Measurements from ENCODE around the gene ASXL3.

DNA sequence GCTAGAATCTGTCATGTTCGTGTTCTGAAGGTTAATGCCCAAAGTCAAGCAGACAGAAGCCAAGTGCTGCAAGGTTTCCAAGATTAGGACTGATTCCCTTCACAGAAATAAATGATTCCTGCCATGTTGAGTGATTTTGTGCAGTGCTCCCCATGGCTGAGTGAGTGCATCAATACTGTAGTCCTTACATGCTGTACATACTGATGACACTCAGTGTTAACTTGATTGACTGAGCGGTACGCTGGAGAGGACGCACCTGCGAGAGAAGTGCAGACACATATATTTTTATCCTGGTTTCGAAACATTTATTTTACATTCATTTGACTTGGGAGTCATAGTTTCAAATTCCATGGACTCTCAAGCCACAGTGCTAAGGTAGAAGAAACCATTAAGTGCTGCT is 92.0 kb downstream of the ASXL3 start:
- TF ChIP-seq, protein P1, sequence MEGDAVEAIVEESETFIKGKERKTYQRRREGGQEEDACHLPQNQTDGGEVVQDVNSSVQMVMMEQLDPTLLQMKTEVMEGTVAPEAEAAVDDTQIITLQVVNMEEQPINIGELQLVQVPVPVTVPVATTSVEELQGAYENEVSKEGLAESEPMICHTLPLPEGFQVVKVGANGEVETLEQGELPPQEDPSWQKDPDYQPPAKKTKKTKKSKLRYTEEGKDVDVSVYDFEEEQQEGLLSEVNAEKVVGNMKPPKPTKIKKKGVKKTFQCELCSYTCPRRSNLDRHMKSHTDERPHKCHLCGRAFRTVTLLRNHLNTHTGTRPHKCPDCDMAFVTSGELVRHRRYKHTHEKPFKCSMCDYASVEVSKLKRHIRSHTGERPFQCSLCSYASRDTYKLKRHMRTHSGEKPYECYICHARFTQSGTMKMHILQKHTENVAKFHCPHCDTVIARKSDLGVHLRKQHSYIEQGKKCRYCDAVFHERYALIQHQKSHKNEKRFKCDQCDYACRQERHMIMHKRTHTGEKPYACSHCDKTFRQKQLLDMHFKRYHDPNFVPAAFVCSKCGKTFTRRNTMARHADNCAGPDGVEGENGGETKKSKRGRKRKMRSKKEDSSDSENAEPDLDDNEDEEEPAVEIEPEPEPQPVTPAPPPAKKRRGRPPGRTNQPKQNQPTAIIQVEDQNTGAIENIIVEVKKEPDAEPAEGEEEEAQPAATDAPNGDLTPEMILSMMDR (IDR thresholded peaks at IDR 0.05): no peak
- no peak for TF ChIP-seq POLR2A (IDR thresholded peaks at IDR 0.05)

Measured in adrenal gland (tissue), 5 donors.